GM19351 (cell line): ENCODE data around the gene ARHGAP22.
A peak's percentile ranks its signal among the peaks of the same experiment; 100 is the strongest.

Experiments
- ATAC-seq: cut with Tn5 transposase; IDR thresholded peaks from one replicate; pipeline ENCODE4 v1.9.1; 2021; ENCODE audit warnings: mild to moderate bottlenecking, moderate library complexity; ENCODE audit not compliant: unreplicated experiment

The ARHGAP22 gene

DNA sequence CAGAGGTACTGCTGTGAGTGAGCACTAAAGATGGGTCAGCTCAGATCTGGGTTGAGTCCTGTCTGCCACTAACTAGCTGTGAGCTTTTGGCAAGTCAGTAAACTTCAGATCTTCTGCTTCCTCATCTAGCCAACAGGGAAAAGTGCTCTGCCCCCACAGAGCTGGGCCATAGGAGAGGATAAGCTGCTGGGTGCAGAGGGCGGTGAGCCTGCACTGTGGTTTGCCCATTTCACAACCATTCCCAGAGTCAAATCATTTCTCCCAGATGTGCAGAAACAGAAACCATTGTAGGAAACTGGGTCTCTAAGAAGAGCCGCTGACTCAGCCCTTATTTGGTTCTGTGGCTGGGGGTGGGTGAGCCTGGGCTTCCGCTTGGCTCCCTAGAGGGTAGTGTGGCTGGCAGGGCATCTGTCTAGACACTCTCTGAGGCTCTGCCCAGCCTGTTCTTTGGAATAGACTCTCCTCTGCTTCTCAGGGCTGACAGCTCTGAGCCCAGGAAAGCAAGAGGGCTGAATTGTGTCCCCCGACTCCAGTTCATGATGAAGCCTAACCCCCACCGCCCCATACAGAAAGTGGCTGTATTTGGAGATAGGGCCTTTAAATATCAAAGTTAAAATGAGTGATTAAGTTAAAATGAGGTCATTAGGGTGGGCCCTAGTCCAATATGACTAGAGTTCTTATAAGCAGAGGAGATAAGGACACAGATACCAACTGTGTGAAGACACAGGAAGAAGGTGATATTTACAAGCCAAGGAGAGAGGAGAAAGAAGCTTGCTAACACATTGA lies 29.5 kb upstream of the ARHGAP22 start:
- peak; percentile 80 for ATAC-seq

DNA sequence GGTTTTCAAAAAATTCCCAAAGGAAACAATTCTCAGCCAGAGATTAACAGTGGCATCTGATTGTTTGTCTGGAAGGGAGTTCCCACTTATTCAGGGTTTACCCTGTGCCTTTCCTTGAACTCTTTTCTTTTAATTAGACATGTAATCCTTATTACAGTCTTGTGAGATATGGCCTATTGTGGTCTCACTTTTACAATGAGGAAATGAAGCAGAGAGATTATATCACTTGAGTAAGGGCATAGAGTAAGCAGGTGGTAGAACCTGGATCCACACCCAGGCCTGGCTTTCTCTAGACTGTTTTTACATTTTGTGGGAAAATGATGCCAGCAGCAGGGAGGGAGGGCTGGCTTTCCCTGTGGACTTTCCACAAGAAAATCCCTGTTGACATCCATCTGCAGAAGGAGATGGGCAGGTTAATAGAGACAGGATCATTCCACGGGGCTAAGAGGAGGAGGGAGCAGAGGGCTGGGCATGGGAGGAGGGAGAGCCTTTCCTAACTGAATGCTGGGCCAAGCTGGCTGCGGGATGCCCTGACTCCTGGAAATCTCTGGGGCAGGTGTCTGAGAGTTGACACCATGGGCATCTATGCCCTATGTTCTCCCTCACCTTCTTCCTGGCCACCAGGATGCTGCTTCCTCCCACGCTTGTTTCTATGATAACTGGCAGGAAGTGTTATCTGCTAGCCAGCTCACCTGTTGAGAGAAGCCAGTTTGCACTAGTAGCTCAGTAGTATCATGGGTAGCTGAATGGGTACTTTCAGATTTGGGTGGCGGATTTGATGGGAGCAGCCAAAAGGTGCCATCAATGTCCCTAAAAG lies 28.7 kb upstream of the ARHGAP22 start:
- ATAC-seq = peak; percentile 70

DNA sequence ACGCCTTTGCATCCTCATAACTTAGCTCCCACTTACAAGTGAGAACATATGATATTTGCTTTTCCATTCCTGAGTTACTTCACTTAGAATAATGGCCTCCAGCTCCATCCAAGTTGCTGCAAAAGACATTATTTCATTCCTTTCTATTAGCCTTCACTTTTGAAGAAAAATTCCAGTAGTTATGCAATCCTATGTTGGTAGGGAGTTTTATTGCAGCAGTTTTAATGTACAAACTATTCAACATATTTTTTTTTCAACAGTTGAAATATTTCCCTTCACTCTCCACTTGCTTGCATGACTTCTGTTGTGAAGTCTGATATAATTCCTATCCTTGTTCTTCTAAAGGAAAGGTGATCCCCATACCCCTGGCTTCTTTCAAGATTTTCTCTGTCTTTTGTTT lies 27.3 kb upstream of the ARHGAP22 start:
- no peak for ATAC-seq

DNA sequence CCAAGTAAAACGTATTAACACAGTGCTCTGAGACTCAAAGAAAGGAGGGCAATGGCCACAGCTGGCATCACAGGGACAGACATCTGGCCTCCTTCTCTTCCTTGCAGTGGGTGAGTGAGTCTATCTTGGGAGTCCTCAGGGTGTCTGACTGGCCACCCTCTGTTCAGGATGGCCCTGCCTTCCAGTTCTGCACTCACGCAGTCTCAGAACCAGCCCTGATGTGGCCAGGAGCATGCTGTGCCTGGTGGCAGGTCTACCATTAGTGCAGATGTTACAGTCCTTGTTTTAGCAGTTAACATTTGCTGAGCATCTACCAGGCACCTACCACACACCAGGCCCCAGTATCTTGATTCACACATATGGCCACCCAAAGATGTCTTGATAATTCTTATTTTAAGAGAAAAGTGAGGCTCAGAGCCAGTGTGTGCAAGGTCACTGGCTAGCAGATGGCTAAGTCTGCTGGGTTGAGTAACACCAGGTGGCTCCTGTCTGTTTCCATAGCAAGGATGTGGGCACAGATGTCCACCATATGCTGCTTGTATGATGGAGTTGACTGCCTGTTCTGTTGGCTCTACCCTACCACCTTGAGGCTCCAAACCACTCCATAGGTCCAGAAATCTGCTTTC lies 23.2 kb upstream of the ARHGAP22 start:
- ATAC-seq = no peak

DNA sequence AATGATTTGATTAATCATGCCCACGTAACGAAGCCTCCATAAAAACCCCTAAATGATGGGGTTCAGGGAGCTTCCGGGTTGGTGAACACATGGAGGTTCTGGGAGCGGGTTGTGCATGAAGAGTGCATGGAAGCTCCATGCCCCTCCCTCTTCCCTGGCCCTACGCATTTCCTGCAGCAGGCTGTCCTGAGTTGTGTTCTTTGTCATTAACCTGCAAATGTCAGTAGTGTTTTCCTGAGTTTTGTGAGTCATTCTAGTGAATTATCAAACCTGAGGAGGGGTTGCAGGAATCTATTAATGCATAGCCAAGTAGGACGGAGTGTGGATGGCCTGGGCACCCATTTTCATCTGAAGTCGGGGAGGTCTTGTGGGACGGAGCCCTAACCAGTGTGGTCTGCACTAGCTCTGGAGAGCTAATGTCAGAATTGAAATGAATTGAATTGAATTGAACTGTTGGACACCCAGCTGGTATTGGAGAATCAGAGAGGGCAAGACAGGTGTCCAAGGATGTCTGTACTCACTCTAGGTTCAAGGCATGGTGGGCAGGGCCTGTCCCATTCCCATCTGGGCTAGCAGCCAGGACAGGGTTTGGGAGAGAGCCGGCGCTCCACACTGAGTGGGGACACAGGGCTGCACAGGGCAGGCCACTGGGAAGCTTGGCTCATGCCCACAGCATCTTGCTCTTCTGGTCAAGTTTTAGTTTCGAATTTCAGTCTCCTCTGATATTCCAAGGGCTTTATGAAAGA lies 22.3 kb upstream of the ARHGAP22 start:
- ATAC-seq = no peak

DNA sequence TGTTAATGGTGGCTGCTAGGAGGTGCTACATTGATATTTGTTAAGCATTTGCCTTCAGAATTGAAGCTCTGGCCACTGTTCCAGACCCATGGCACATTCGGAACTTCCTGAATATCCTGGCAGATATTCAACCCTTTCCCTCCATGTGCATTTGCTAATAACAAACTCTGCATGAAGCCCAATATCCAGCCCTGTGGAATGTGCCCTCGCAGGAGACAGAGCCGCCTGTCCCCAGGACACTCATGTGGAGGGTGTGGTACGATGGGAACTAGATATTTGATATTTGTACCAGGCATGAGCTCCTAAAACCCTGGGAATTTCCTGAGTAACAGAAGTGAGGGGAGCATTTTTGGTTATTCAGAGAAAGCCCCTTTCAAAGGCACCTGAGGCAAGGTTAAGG lies 21.6 kb upstream of the ARHGAP22 start:
- ATAC-seq = no peak

DNA sequence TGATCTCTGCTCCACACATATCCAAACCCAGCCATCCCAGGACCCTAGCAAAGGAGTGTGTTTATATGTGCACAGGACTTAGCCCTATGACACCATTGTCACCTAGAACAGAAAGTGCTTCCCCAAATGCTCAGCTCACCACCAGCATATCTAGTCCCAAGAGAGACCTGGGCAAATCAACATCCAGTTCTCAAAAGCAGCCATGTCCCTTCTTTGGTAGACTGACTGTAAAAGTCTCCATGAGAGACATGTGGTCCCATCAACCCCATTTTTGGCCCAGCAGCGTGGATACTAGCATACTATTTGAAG lies 20.9 kb upstream of the ARHGAP22 start:
- no peak for ATAC-seq

DNA sequence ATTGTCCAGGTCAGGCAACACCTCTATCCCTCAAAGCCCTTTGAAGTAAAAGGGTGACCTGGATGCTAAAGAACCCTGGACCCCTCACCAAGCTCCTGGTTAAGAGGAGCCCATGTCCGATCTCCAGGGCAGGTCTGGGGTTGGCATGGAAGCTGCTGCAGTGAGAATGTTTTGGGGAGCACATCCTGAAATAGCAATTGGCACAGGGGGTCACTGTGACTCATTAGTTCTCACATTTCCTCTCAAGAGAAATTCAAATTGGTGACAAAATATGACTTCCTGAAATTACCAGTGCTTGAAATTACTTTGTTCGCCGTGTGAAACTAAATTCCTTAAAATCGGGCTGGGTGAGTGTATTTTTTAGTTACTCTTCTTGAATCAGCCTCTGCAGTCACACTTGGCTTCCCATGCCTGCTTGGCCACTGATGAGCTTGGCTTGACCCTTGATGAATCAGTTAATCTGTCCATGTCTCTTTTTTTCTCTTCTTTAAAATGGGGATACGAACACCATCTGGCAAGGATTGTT lies 18.8 kb upstream of the ARHGAP22 start:
- no peak for ATAC-seq

DNA sequence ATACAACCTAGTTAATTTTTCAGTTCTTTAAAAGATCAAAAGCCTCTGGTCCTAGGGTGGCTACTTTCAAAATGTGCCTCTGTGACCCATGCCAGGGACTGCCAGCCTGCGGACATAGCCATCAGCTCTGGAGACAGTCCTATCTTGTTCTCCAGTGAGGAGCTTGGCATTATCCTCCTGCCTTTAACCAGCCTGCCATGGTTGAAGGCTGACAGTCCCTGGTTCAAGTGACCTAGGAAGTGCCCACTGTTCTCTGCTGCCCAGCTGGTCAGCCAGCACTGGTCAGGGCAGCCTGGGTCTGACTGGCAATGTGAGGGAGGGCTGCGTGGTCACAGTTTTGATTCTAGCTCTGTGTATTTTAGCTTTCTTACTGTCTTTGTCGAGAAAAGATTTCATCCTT lies 18.1 kb upstream of the ARHGAP22 start:
- ATAC-seq = no peak

DNA sequence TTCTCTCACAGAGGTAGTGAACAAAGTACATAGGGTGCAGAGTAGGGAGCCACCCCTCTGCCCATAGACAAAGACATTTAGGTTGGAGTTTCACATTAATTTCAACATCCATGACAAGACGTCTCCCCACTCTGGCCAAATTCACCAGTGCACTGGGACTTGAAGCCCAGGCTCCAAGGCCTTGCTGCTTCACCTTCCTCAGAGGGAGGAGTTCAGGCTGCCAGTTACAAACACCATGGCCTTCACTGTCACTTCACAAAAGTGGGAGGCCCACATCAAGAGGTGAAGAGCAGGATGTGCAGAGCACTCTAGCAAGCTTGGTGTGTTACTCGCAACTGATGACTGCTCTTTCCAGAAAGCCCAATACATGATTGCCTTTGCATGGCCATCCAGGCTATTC lies 15.8 kb upstream of the ARHGAP22 start:
- ATAC-seq = no peak

DNA sequence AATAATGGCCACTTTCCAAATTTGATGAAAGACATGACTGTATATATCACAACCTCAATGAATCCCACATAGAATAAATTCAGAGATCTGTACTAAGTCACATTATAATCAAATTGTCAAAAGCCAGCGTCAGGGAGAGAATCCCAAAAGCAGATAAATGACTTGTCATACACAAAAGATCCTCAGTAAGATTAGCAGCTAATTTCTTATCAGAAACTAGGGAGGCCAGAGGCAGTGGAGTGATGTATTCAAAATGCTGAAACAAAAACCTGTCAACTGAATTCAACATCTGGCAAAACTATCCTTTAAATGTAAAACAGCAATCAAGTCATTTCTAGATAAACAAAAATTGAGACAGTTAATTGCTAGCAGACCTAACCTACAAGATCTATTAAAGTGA lies 11.6 kb upstream of the ARHGAP22 start:
- no peak for ATAC-seq

DNA sequence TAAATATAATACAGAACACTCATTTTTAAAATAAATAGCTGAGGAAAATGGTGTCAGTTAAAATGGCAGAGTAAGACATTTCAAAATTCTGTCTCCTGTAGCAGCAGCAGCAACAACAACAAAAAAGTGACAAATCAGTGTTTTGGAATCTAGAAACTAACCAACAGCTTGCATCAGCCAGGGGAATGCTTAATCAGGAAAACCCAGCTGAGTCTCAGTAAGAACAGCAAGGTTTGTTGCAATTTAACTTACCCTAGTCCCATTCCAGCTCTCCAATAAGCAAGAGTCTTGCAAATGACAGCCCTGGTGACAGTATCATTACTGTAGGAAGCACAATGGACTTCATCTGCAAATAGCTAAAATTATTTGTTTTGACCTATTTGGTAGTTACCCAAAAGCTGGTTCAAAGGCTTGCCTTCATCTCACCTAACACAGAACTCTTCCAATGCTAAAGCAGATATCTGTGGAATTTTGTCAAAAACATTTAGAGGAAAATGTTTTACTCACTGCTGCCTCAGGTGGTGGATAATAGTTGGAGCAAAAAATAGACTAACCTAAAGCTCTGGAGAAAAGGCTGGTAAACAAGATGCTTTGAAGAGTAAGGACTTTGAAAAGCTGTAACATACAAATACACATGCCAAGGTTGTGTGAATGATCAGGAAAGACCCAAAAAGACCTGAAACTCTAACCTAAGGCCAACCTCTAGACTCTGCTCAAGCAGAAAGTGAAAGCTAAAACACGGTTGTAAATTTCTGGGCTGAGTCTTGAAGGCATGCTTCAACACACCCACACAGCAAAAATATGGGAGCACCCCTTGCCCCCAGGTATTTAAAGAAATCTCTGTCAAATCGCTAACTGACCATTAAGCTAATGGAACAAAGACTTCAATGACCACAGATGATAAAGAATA lies 9.9 kb upstream of the ARHGAP22 start:
- peak; percentile 73 for ATAC-seq

DNA sequence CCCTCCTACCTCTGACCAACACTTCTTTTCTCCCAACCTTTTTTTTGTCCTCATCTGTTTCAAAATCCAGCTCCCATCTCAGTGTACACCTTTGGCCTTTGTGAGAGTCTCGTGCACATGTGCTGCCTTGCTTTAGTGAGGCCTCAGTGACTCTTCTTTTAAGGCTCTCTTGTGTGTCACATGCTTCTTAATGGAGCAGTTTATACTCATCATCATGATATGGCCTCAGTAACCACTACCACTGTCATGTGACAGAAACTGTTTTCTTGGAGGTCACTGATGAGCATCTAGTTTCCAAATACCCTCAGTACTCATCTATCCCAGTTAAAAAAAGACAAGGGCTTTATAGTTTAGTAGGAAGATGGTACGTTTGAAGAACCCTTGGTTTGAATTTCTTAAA lies 8.1 kb upstream of the ARHGAP22 start:
- ATAC-seq = no peak

DNA sequence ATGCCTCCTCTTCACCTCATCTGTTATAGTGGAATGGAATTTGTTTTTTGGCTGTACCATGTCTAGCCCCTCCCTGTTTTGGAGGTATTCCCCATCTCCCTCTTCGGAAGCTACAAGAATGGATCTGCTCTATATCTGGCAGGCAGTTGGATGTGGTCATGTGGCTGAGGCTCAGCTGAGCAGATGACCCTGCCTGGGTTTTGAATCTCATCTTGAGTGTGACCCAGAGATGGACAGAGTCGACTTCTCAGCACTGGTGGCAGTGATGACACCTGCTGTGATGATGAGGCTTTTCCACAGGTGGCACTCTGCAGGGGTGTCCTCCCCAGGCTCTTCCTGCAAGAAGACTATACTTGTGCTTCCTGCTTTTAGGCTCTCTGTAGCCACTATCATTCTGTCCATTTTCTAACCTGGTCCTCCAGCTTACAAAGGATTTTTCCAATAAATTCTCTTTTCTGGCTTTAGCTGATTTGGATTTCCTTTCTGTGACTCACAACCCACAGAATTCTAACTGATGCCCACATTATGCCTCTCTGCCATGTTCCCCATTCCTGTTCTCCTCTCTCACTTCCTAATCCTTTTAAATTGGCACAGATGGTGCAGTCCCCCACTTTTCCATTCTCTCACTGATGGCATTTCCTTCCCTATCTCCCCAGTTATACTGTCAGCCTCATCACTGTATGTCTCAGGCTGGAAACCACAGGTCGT lies 7.5 kb upstream of the ARHGAP22 start:
- ATAC-seq = no peak

DNA sequence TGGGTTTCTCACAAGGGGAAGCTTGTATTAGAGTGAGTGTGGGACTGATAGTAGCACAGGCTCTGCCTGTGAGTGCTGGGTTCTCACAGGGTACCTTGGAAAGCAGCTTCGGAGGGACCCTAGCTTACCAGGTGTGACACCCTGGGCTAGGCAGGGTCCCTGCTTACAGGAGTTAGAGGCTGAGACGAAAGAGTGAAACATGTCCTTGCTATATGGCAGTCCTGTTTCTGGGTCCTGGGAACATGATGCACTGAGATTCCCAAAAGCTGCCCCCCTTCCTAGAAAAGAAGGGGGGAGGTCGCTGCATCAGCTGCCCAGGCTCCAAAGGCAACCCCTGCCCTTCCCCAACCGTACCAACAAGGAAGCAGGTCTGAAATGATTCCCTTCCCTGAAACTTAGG lies 6.3 kb upstream of the ARHGAP22 start:
- ATAC-seq = no peak

DNA sequence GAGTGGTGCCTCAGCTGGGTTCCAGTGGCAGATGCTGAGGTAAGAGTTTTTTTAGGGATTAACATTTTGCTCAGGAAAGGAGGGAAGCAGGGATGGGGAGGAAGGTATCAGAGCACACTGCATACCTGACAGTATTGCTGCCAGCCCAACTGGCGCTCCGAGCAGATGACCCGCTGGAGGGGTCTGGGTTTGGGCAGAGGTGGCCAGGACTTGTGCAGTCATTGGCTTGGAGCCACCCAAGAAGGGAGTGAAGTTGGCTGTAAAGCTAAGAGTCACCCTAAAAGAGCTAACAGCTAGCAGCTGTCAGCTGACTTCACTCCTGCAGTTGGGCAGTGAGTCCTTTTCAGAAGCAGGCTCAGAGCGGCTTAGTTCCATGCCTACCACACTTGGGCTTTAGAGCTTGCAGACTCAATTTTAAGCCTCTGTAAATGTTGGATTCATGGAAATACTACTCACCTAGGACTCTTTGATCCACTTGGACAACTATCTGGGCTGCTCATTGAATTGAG lies 5.8 kb upstream of the ARHGAP22 start:
- no peak for ATAC-seq

DNA sequence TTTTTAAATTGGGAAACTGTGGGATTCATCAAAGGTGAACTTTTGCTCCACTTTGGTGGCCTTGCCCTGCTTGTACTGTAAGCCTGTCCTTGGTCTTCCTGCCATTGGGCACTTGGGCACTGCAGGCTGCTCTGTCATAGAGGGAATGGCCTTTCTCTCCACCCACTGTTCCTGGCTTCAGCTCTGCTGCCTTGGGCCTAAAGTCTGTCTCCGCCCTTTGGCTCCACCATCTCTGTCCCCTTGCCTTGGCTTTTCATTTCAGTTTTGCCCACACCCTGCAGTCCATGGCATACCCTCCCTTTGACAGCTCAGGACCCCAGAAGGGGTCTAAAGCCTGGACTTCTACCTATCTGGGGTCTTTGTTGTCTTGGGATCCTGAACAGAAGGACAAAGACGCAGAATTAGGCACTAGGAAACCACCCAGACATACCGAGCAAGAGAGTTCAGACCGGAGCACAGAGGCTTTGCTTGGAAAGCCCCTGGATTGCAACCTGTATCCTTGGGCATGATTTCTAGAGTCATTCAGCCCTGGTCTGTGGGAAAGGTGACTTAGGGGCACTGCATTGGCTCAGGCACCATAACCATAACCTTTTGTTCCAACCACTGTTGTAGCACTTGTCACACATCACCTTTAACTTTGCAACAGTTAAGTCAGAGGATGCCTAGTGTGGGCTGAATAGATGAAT lies 5.2 kb upstream of the ARHGAP22 start:
- ATAC-seq = no peak

DNA sequence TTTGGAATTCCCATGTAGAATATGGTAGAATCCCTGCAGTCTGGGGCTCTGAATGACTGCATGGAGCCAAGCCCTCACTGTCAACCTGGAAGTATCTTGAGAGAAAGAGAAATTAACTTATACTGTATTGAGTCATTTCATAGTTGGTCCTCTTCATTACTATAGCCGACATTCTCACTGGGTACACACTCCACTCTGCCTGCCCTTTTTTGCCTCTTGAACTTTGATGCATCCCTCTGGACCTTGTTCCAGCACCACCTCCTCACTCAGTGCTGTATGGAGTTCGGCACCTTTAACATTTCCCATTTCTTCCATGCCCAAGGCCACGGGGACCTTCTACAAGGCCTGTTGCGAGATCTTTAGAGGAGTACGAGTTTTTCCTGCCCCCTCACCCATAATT lies 4.6 kb upstream of the ARHGAP22 start:
- no peak for ATAC-seq

DNA sequence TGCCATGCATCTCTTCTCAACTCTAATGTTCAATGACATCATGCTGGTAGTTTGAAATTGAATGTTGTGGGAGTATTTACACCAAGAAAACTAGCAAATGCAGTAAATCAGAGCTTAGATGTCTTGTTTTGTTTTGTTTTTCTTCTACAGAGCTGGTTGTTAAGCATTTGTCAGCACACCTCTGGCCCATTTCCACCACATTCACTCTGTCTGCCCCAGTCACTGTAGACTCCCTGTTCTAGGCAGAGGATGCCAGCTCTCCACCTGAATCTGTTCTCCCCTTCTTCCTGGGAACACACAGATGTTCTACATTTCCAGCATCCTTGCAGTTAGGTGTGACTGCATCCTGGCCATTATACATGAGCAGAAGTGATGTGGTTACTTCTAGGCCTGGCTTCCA lies 4.1 kb upstream of the ARHGAP22 start:
- no peak for ATAC-seq
